ENCODE measurements around the gene OR6B3.

GRCh38 chr2:240064898-240065297 is 11.6 kb upstream of the OR6B3 start:
- TF ChIP-seq, protein P1, sequence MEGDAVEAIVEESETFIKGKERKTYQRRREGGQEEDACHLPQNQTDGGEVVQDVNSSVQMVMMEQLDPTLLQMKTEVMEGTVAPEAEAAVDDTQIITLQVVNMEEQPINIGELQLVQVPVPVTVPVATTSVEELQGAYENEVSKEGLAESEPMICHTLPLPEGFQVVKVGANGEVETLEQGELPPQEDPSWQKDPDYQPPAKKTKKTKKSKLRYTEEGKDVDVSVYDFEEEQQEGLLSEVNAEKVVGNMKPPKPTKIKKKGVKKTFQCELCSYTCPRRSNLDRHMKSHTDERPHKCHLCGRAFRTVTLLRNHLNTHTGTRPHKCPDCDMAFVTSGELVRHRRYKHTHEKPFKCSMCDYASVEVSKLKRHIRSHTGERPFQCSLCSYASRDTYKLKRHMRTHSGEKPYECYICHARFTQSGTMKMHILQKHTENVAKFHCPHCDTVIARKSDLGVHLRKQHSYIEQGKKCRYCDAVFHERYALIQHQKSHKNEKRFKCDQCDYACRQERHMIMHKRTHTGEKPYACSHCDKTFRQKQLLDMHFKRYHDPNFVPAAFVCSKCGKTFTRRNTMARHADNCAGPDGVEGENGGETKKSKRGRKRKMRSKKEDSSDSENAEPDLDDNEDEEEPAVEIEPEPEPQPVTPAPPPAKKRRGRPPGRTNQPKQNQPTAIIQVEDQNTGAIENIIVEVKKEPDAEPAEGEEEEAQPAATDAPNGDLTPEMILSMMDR (conservative IDR thresholded peaks at IDR 0.05), result no peak
- TF ChIP-seq ZFX (IDR thresholded peaks at IDR 0.05), result no peak

Data from C4-2B (cell line).